ENCODE data around the gene KCNK2. TPM values are rescaled to one million over a fixed set of nuclear protein-coding genes. Genes with fewer than 3 reads are reported as not detected.

Gene KCNK2
- total RNA-seq (2022) (0.18 and 0.49 TPM in 2 replicates), Bru-seq, nascent RNA (percentile 18 among the genes with signal in this experiment), BruChase-seq, experiment 1, labeled RNA remaining after a 2-hour chase (percentile 13 among the genes with signal in this experiment), BruChase-seq, experiment 2, labeled RNA remaining after a 6-hour chase (percentile 14 among the genes with signal in this experiment)
- long read RNA-seq = 0 reads

GRCh38 chr1:215082532-215083382 is at the start of gene KCNK2:
Gene KCNK2, plus strand, starts transcription at chr1:215082737. Its CDS starts 649 bp downstream, at chr1:215083386.
- Histone ChIP-seq H3K4me3 (ENCODE audit: low read depth, low read length) (peak within 1 kb of the TSS; percentile 38), H3K36me3 (ENCODE audit: control insufficient read depth, insufficient read depth, low read length) (no peaks in the 10 kb centered on the region), H3K27me3 (replicated peaks; ENCODE audit: control insufficient read depth, insufficient read depth, low read length) (peaks cover 3% of the 10 kb centered on the region), H3K4me1 (no peaks in the 10 kb centered on the region), H3K9me3 (no peaks in the 10 kb centered on the region)
- ChIA-PET POLR2A (no interaction called here), CTCF (interaction anchor here (0.8 kb wide), 1 partner anchor 63 kb away, joined by 7 read pairs; no protein-coding TSS in a partner anchor)
- TF ChIP-seq CTCF (IDR thresholded peaks at IDR 0.05; ENCODE audit: insufficient read depth in 1 of 2, low read depth in 1 of 2, low read length in 1 of 2, severe bottlenecking in 1 of 2, unreplicated experiment in 1 of 2) = no peak
- Mint-ChIP-seq H3K36me3 (ENCODE audit: insufficient read depth, unreplicated experiment) (no peaks in the 10 kb centered on the region), H3K27ac (ENCODE audit: unreplicated experiment) (no peak within 1 kb of the TSS), H3K4me3 (ENCODE audit: unreplicated experiment) (peak within 1 kb of the TSS; percentile 76), H3K4me1 (ENCODE audit: low read depth, unreplicated experiment) (no peaks in the 10 kb centered on the region), H3K27me3 (ENCODE audit: insufficient read depth, unreplicated experiment) (peaks cover 31% of the 10 kb centered on the region), H3K9me3 (ENCODE audit: unreplicated experiment) (no peaks in the 10 kb centered on the region)
- intact Hi-C loops (cut with micrococcal nuclease; ENCODE audit: unreplicated experiment) = no loop called here
- BruUV-seq (replicated peaks) = no TSS peak
- no peak for DNase-seq

- Mint-ChIP-seq H3K4me3 (ENCODE audit: unreplicated experiment) (no peak overlapping the region), H3K27me3 (ENCODE audit: insufficient read depth, unreplicated experiment) (peaks cover 24% of the 10 kb centered on the region), H3K9me3 (ENCODE audit: unreplicated experiment) (no peaks in the 10 kb centered on the region), H3K36me3 (ENCODE audit: insufficient read depth, unreplicated experiment) (no peaks in the 10 kb centered on the region), H3K4me1 (ENCODE audit: low read depth, unreplicated experiment) (no peaks in the 10 kb centered on the region), H3K27ac (ENCODE audit: unreplicated experiment) (no peak overlapping the region)
- POLR2A ChIA-PET = no interaction called here
- intact Hi-C loops (cut with micrococcal nuclease; ENCODE audit: unreplicated experiment) = no loop called here
- DNase-seq = no peak
- no peak for TF ChIP-seq CTCF (IDR thresholded peaks at IDR 0.05; ENCODE audit: insufficient read depth in 1 of 2, low read depth in 1 of 2, low read length in 1 of 2, severe bottlenecking in 1 of 2, unreplicated experiment in 1 of 2)
- CTCF ChIA-PET = interaction anchor here (0.7 kb wide), 1 partner anchor 55 kb away, joined by 3 read pairs; no protein-coding TSS in a partner anchor
- no peaks in the 10 kb centered on the region for H3K9me3 ChIP-seq
- no peak overlapping the region for H3K4me3 ChIP-seq (ENCODE audit: low read depth, low read length)
- no TSS peak for BruUV-seq (replicated peaks)
- H3K4me1 ChIP-seq = no peaks in the 10 kb centered on the region
- no peaks in the 10 kb centered on the region for H3K36me3 ChIP-seq (ENCODE audit: control insufficient read depth, insufficient read depth, low read length)
- H3K27me3 ChIP-seq (replicated peaks; ENCODE audit: control insufficient read depth, insufficient read depth, low read length) = no peaks in the 10 kb centered on the region
Measured at GRCh38 chr1:215032911-215033526, 49.5 kb upstream of the KCNK2 start.

- Histone ChIP-seq H3K9me3 (no peaks in the 10 kb centered on the region), H3K36me3 (ENCODE audit: control insufficient read depth, insufficient read depth, low read length) (no peaks in the 10 kb centered on the region), H3K27me3 (replicated peaks; ENCODE audit: control insufficient read depth, insufficient read depth, low read length) (no peaks in the 10 kb centered on the region), H3K4me3 (ENCODE audit: low read depth, low read length) (no peak overlapping the region), H3K4me1 (no peaks in the 10 kb centered on the region)
- no TSS peak for BruUV-seq (replicated peaks)
- Mint-ChIP-seq H3K4me1 (ENCODE audit: low read depth, unreplicated experiment) (no peaks in the 10 kb centered on the region), H3K27me3 (ENCODE audit: insufficient read depth, unreplicated experiment) (peaks cover 6% of the 10 kb centered on the region), H3K27ac (ENCODE audit: unreplicated experiment) (no peak overlapping the region), H3K9me3 (ENCODE audit: unreplicated experiment) (no peaks in the 10 kb centered on the region), H3K36me3 (ENCODE audit: insufficient read depth, unreplicated experiment) (no peaks in the 10 kb centered on the region), H3K4me3 (ENCODE audit: unreplicated experiment) (no peak overlapping the region)
- TF ChIP-seq CTCF (IDR thresholded peaks at IDR 0.05; ENCODE audit: insufficient read depth in 1 of 2, low read depth in 1 of 2, low read length in 1 of 2, severe bottlenecking in 1 of 2, unreplicated experiment in 1 of 2) = no peak
- ChIA-PET CTCF (no interaction called here), POLR2A (no interaction called here)
- no peak for DNase-seq
- intact Hi-C loops (cut with micrococcal nuclease; ENCODE audit: unreplicated experiment) = no loop called here
Measured at GRCh38 chr1:215040190-215040589, 42.3 kb upstream of the KCNK2 start.
